GM21423 (cell line): ENCODE measurements around the gene UBL5.
A peak's percentile ranks its signal among the peaks of the same experiment; 100 is the strongest.
"Not testable (repeated sequence)": the region's sequence is repeated elsewhere in the genome, so short reads cannot be mapped to it uniquely, and the experiment has no call there.

Source experiments
- ATAC-seq: cut with Tn5 transposase; IDR thresholded peaks from one replicate; pipeline ENCODE4 v1.9.1; 2021; ENCODE audit warnings: mild to moderate bottlenecking, moderate library complexity; ENCODE audit not compliant: unreplicated experiment

Gene UBL5

DNA sequence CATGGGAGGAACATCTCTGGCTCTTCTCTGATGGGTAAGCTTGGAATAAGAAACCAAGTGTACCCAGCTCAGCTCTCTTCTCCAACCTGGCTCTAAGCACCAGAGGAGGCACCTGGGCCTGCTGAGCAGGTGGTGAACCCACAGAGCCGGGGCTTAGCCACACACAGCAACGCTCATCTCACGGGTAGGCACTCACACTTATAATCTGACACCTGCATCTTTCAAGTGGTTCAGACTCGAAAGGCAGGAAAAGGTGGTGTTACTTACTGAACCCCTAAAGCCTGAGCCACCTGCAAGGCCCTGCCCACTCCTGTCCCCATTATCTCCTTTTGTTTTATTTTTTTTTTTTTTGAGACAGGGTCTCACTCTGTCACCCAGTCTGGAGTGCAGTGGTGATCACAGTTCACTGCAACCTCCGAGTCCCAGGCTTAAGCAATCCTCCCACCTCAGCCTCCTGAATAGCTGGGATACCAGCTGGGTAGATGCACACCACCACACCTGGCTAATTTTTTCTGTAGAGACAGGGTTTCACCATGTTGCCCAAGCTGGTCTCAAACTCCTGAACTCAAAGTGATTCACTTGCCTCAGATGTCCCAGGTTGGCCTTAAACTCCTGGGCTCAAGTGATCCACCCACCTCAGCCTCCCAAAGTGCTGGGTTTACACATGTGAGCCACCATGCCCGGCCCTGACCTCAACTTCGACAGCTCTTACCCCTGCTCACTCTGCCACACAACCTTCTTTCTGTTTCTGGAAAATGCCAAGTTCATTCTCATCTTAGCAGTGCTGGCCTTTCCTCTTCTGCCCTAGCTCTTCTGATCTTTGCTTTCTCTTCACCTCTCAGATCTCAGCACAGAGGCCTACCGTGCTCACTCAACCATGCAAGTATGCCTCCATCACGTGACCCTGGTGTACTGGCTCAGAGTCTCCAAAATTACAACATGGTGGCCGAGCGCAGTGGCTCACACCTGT, 18.6 kb upstream of the UBL5 start:
- ATAC-seq: no peak

DNA sequence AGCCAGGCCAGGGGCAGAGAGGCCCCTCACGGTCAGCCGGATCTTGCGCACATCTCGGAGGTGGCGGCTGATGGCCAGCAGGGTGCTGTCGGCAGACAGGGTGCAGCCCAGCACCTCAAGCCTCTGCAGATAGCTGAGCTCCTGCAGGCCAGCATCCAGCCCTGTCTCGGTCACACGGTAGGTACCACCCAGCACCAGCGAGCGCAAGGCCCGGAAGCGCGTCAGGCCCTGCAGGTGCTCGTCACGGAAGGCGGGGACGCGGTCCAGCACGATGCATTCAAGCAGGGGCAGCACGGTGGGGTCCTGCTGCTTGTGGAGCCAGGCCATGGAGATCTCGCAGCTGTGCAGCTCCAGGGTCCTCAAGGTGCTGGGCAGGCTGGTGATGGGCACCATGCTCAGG, 16.6 kb upstream of the UBL5 start:
- ATAC-seq: no peak

DNA sequence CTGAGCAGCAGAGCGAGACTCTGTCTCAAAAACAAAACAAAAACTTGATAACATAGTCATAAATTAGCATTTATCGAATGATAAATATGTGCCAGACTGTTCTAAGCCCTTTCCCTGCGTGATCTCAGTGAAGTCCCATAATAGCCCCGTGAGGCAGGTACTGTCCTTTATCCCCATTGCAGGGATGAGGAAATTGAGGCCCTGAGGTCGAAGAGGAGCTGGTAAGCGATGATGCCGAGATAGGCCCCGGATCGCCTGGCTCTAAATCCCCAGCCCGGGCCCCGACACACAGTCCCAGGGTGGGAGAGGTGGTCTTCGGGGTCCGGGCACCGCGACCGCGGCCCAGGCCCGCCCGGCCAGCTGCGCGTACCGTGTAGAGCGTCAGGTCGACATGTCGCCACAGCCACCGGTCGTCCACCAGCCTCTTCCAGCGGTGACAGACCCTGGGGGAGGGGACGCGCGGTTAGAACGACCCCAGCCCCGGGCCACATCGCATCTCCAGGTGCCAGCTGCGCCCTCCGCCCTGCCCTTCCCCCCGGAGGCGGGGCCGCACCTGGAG, 9.5 kb upstream of the UBL5 start:
- no peak for ATAC-seq

DNA sequence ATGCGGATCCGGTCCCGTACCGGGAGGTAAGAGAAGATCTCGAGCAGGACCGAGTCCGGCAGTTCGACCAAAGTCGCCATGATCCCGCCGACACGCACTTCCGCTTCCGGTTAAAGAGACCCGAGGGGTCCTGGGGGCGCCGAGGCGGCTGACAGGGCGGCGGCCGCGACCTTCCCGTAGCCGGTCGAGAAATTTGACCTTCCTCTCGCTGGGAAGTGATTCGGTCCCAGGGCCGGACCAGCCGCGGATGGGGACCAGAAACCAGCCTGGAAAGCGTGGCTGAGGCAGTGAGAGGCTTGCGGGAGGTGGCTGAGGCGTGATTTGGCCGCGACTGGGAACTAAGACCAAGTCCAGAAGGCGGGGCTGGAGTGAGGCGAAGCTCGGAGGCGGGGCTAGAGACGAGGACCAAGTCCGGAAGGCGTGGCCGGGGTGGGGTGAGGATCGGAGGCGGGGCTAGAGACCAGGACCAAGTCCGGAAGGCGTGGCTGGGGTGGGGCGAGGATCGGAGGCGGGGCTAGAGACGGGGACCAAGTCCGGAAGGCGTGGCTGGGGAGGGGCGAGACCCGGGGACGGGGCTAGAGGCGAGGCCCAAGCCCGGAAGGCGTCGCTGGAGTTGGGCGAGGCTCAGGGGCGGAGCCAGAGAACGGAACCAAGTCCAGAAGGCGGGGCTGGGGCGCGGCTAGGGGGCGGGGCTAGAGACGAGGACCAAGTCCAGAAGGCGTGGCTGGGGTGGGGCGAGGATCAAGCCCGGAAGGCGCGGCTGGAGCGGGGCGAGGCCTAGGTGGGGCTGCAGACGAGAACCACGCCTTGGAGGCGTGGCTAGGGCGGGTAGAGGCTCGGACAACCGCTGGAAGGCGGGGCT, 8.8 kb upstream of the UBL5 start, which contains the start of gene FBXL12:
TSS of gene FBXL12 (minus strand) at position 346 of the 862 bp plus-strand sequence. CDS start at position 80, 266 bp downstream.
- ATAC-seq: peak; percentile 89

DNA sequence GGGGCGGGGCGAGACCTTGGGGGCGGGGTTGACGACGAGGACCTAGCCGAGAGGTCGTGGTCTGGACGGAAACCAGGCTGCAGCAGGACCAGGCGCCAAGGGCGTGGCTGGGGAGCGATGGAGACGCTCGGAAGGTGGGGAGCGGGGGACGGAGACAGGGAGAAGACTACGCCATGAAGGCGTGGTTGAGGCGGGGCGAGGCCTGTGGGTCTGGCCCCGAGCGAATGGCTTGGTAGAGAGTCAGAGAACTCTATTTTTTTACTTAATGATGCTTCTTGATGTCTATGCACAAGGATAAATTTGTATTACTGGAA, 8.2 kb upstream of the UBL5 start:
- ATAC-seq: no peak

DNA sequence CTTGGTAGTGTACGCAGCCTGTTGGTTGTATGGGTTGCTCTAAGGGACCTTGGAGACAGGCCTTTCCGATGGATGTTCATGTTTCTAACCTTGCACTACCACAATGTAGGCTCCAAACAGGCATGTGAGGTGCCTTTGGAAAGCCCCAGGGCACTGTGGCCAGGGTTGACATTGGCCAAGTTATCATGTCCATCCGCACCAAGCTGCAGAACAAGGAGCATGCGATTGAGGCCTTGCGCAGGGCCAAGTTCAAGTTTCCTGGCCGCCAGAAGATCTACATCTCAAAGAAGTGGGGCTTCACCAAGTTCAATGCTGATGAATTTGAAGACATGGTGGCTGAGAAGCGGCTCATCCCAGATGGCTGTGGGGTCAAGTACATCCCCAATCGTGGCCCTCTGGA, 7.7 kb upstream of the UBL5 start:
- ATAC-seq: not testable (repeated sequence)

DNA sequence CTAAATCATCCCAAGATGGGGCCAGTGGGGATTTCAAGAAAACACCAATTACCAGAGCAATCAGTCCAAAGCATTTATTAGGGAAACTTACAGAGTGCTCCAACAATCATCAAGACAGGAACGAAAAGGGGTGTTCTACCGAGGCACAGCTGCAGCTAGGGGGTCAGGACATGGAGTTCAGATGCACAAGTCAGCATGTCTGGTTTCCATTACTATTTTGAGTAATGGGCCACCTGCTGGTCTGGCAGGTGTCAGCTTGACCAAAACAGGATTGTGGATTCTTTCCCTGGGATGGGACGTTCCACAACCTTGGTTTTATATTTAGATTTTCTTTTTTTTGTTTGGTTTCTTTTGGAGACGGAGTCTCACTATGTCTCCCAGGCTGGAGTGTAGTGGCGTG, 3.9 kb upstream of the UBL5 start:
- ATAC-seq: no peak

DNA sequence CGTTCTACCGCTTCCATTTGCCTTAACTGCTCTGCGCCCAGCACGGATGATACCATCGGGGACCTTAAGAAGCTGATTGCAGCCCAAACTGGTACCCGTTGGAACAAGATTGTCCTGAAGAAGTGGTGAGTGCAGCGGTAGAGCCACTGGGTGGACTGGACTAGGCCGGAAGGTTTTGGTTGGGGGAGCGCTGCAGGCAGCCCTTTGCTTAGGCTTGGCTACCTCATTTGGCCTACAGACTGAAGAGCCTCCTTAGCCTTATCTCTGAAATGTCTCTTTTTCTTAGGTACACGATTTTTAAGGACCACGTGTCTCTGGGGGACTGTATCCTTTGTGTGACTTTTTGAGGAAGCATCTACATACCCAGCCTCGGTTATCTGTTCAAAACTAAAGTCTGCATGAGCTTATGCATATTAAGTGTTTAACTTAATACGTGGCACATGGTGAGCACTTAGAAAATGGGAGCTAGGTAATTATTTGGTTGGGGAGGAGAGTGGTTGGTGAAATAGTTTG, 889 bp downstream of the UBL5 start:
- ATAC-seq: no peak

DNA sequence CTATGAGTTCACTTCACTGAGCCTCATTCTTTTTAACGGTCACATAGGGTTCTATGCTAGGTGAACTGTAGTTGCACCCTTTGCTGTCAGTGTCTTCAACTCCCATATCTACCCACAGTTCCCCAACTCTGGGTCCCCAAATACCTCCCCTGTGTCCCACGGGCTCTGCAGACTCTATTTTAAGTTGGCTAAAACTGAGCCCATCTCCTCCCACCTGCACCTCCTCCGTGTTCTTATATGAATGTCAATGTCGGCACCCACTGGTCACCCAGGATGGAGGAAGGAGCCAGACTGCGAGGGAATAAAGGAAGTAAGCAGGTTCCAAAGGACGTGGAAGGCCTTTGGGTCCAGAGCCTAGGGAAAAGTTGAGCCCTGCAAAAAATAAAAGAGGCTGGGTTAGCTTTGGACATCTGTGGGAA, 6.6 kb downstream of the UBL5 start:
- ATAC-seq: no peak

DNA sequence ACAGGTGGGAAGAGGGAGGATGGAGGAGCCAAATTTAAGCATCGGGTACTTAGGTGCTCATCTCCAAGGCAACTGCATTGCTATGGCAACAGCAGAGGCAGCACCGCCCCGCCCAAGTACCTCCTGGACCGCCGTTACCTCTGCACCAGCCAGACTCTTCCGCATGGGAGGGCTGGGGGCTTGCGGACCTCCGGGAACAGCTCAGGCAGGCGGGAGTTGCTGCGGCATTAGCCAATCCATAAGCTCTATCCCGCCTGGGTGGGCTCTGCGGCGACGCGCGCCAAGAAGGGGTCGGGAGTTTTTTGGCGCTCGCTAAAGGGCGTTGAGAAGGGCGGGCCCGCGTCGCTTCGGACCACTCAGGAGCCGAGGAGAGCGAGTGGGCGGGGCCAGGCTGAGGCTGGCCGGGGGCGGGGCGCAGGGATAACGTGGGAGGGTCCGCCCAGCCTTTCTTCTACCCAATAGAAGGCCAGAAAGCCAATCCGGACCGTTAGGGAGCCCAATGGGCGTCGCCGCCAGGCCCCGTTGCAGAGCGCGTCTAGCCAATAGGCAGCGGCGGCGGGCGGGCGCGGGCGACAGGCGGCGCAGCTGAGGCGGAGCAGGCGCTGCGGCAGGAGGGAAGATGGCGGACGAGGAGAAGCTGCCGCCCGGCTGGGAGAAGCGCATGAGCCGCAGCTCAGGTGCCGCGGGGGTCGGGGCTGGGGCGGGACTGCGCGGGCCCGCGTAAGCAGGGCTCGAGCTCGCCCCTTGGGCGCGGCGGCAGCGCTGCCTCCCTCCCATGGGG, 7.2 kb downstream of the UBL5 start, which contains the start of gene PIN1:
TSS of gene PIN1 (plus strand) at position 593 of the 781 bp plus-strand sequence. CDS start at position 620, 27 bp downstream.
- ATAC-seq: peak; percentile 94

DNA sequence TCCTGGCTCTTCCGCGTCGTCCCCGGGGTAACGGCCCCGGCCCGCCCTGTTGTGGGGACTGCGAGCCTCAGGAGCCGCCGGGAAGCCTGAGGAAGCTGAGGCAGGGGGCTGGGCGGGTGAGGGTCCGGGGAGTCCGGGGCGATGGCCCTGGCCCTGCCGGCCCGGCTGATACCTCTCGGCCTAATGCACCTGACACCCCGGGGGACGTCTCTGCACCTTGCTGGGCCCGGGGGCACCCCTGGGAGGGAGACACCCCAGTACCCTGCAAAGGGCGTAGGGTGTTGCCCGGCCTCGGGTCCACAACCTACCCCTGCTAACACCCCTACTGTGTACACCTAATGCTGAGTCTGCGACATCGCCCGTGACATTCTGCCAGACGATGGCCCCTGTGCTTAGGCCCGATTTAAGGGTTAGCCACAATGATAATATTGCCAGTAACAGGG, 7.8 kb downstream of the UBL5 start:
- peak; percentile 2 for ATAC-seq

DNA sequence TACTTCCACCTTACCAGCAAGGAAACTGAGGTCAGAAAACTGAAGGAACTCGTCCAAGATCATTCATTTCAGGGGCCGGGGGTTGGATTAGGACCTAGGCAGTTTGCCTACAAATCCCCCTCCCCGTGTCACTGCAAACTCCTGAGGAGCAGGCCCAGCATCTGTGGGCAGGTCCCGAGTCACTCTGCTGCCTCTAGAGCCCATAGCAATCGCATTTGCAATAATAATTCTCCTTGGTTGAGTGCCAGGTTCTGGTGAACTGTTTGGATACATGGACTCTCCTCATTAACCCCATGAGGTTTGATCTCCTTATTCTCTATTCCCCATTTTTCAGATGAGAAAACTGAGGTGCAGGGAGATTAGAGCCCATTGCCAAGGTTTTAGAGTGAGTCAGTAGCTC, 8.3 kb downstream of the UBL5 start:
- ATAC-seq: no peak

DNA sequence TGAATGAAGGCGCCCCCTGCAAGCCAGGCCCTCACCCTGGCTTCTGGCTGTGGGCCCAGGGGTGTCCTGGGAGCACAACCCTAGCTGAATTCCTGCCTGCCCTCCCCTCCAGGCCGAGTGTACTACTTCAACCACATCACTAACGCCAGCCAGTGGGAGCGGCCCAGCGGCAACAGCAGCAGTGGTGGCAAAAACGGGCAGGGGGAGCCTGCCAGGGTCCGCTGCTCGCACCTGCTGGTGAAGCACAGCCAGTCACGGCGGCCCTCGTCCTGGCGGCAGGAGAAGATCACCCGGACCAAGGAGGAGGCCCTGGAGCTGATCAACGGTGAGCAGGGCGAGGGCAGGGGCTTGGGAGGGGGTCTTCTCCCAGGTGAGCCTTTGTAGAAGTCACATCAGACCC, 10.6 kb downstream of the UBL5 start:
- no peak for ATAC-seq

DNA sequence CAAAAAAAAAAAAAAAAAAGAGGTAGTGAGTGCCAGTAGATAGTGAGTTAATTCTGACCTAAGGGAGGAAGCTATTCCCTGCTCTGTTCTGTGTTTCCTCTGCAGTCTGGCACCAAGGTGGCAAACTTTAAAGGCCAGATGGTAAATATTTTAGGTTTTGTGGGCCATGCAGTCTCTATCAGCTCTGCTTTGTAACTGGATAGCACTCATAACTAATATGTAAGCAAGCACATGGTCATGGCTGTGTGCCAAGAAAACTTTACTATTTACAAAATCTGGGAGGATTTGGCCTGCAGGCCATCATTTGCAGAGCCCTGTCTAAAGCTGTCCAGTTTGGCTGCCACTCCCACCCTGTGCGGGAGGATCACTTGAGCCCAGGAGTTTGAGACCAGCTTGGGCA, 11.7 kb downstream of the UBL5 start:
- ATAC-seq: no peak

DNA sequence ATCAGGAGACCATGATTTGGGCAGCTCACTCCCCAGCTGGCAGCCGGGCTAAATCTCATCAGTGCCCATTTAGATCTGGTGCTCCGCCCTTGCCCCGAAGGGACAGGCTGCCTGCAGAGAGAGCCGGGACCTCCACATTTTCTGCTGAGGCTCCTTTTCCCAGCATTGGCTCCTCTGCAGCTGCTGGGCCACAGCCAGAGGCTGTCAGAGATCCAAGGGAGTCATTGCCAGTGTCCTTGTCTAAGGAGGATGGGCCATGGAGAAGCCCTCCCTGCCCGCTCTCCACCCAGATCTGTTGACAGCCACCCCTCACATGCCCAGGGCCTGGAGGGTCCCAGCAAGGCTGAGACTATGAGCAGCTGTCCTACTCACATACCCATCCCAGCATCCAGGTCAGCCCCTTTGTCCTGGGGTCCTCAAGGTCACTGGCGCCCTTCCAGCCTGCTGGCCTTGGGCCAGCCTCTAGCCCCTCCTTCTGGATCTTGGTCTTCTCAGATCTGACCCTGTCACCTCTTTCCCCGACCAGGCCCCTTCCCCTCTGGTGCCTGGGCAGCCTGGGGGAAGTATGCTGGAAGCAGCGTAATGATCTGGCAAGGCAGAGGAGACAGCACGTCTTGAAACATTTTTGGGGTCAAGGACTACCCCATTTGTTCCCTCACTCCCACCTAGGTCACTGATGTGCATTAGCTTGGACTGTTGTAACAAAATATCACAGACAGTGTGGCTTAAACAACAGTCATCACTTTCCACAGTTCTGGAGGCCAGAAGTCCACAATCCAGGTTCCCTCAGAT, 15.3 kb downstream of the UBL5 start:
- ATAC-seq: no peak

DNA sequence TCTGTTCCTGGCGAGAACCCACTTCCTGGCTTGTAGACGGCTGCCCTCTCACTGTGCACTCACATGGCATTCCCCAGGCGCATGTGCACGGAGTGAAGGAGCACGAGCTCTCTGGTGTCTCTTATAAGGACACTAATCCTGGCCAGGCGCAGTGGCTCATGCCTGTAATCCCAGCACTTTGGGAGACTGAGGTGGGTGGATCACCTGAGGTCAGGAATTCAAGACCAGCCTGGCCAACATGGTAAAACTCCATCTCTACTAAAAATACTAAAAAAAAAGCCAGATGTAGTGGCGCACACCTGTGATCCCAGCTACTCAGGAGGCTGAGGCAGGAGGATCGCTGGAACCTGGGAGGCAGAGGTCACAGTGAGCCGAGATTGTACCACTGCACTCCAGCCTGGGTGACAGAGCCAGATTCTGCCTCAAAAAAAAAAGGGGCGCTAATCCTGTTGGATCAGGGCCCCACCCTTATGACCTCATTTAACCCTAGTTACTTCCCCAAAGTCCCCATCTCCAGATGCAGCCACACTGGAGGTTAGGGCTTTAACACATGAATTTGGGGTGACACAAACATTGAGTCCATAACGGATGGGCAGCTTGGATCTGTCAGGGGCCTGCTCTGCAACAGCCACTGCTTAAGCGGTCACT, 16.0 kb downstream of the UBL5 start:
- ATAC-seq: not testable (repeated sequence)

DNA sequence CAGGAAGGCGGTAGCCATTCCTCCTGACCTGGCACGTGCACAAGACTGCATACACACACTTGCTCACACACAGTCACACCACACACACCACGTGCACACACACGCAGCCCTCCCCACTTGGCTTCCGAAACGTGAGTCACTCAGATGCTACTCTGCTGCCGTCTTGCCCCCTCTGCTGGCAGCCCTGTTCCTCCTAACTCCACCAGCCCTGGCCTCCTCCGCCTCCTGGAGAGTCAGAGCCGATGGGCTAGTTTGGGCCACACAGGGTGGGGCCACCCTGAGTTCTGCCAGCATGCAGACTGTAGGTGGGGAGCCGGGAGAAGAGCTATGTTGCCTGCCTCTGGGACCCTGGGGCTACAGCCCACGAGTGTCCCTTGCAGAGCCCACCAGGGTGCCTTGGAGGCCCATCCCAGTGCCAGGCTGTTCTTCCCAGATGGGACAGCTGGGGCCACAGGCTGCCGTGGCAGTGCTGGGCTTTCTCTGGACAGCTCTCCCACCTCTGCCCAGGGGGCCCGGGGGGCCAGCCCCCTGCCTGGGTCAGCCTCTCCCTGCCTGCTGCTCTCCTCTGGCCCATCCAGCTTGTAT, 19.5 kb downstream of the UBL5 start:
- ATAC-seq: no peak

DNA sequence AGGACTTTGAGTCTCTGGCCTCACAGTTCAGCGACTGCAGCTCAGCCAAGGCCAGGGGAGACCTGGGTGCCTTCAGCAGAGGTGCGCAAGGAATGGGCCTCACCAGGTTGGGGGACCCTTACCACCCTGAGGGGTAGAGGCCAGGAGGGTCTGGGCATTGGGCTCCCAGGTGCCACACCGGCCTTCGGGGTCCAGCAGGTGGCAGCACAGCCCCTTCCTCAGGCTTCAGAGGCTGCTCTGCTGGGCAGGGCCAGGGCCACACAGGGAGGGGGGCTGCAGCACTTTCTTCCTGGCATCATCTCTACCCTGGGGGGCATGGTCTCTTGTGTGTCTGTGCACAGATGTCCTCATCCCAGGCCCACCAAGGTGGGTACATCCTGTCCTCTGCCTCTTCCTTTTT, 20.3 kb downstream of the UBL5 start:
- ATAC-seq: no peak

DNA sequence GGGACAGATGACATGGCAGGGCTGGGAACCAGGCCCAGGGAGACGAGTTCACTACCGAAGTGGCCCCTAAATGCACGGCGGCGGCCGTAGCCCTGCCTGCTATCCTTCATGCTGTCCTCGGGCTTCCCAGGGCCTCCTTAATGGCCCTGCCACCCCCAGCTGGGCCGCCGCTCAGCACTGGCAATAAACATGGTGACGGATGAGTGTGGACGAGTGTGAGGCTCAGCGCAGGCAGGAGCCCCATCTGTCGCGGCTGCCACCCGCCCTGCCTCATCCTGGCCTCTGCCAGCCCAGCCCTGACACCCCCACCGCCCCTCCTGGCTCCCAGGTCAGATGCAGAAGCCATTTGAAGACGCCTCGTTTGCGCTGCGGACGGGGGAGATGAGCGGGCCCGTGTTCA, 21.0 kb downstream of the UBL5 start:
- no peak for ATAC-seq
